ENCODE results near the gene AP2A1. TPM values are rescaled to one million over a fixed set of nuclear protein-coding genes. Genes with fewer than 3 reads are reported as not detected.

The AP2A1 gene
- total and polyA plus RNA-seq, 9 of the 15 experiments (the other 6 are each of a cell fraction or from before 2014, with no cell fraction given): 0.55 to 150 (median 31.9) TPM

DNA sequence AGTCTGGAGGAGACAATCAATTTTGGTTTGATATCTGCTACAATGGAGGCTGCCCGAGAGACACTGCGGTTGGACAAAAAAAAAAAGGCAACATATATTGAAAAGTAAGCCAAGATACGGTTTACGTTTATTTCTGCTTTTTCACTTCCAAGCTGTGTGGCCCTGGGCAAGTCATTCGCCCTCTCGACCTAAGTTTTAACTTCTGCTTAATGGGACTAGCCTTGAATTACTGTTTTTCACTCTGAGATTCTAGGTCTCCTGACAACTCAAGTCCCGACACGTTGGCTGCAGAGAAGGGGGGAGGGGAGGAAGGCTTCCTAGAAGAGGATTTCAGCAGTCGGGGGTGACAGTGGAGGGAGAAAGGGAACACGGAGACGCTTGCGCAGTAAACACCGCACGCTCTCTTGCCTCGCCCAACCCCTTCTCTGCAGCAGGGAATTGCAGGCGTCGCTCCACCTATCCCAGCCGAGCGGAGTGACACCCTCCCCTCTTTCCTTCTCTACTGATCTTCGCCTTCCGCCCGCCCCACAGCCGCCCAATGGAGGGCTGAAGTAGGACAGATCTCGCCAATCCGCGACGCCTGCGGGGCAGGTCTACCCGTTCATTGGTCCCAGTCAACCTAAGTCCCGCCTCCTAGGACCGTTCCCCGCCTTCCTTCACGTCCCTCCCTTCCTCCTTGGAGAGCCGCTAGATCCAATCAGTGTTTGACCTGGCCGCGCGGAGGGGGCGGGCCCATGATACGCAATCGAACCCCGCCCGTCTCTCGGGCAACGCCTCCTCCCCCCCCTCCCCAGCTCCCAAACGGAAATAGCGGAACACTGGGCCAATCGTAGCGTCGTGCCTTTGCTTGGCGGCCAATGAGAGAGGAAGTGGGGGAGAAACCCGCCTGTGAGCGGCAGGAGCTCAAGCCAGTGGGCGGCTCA, 533 bp upstream of the AP2A1 start (continued):
- no peak for TF ChIP-seq BRF1 (IDR thresholded peaks at IDR 0.05; ENCODE audit: borderline replicate concordance, extremely low read depth, insufficient read length)
- no peak for TF ChIP-seq KLF13 (tag; IDR thresholded peaks at IDR 0.05; ENCODE audit: borderline replicate concordance, low read depth)
- TF ChIP-seq FOXP1 (CRISPR knock-in tag; IDR thresholded peaks at IDR 0.05): peak; percentile 22; the same call in 1 of the 2 replicates
- TF ChIP-seq ILK (tag; IDR thresholded peaks at IDR 0.05; ENCODE audit: borderline replicate concordance, low read depth): no peak
- peak; percentile 48 to 78; a peak in 2 of 4 replicates for TF ChIP-seq FOXK2 (conservative IDR thresholded peaks at IDR 0.05 in 1 of 2, IDR thresholded peaks at IDR 0.05 in 1 of 2; ENCODE audit: low read depth in 2 of 2)
- TF ChIP-seq DIDO1 (tag; IDR thresholded peaks at IDR 0.05; ENCODE audit: low read depth): no peak
- no peak; the same call in 1 of the 2 replicates for TF ChIP-seq ZNF584 (CRISPR knock-in tag; IDR thresholded peaks at IDR 0.05; ENCODE audit: low read depth)
- TF ChIP-seq, protein P1, sequence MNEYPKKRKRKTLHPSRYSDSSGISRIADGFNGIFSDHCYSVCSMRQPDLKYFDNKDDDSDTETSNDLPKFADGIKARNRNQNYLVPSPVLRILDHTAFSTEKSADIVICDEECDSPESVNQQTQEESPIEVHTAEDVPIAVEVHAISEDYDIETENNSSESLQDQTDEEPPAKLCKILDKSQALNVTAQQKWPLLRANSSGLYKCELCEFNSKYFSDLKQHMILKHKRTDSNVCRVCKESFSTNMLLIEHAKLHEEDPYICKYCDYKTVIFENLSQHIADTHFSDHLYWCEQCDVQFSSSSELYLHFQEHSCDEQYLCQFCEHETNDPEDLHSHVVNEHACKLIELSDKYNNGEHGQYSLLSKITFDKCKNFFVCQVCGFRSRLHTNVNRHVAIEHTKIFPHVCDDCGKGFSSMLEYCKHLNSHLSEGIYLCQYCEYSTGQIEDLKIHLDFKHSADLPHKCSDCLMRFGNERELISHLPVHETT (CRISPR knock-in tag; conservative IDR thresholded peaks at IDR 0.05 in 1 of 2, IDR thresholded peaks at IDR 0.05 in 1 of 2): no peak
- TF ChIP-seq, protein P2, sequence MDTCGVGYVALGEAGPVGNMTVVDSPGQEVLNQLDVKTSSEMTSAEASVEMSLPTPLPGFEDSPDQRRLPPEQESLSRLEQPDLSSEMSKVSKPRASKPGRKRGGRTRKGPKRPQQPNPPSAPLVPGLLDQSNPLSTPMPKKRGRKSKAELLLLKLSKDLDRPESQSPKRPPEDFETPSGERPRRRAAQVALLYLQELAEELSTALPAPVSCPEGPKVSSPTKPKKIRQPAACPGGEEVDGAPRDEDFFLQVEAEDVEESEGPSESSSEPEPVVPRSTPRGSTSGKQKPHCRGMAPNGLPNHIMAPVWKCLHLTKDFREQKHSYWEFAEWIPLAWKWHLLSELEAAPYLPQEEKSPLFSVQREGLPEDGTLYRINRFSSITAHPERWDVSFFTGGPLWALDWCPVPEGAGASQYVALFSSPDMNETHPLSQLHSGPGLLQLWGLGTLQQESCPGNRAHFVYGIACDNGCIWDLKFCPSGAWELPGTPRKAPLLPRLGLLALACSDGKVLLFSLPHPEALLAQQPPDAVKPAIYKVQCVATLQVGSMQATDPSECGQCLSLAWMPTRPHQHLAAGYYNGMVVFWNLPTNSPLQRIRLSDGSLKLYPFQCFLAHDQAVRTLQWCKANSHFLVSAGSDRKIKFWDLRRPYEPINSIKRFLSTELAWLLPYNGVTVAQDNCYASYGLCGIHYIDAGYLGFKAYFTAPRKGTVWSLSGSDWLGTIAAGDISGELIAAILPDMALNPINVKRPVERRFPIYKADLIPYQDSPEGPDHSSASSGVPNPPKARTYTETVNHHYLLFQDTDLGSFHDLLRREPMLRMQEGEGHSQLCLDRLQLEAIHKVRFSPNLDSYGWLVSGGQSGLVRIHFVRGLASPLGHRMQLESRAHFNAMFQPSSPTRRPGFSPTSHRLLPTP (IDR thresholded peaks at IDR 0.05; ENCODE audit: borderline replicate concordance, extremely low read depth, insufficient read length): no peak
- TF ChIP-seq MAZ (CRISPR knock-in tag; conservative IDR thresholded peaks at IDR 0.05 in 1 of 2, IDR thresholded peaks at IDR 0.05 in 1 of 2): peak; percentile 69 to 93
- TF ChIP-seq, protein P3, sequence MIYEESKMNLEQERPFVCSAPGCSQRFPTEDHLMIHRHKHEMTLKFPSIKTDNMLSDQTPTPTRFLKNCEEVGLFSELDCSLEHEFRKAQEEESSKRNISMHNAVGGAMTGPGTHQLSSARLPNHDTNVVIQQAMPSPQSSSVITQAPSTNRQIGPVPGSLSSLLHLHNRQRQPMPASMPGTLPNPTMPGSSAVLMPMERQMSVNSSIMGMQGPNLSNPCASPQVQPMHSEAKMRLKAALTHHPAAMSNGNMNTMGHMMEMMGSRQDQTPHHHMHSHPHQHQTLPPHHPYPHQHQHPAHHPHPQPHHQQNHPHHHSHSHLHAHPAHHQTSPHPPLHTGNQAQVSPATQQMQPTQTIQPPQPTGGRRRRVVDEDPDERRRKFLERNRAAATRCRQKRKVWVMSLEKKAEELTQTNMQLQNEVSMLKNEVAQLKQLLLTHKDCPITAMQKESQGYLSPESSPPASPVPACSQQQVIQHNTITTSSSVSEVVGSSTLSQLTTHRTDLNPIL (CRISPR knock-in tag; IDR thresholded peaks at IDR 0.05): no peak
- TF ChIP-seq HLTF (IDR thresholded peaks at IDR 0.05): no peak
- no peak for TF ChIP-seq SIN3B (IDR thresholded peaks at IDR 0.05; ENCODE audit: low read depth)
- TF ChIP-seq ZNF121 (CRISPR knock-in tag; conservative IDR thresholded peaks at IDR 0.05): no peak
- TF ChIP-seq JUNB (CRISPR knock-in tag; conservative IDR thresholded peaks at IDR 0.05): no peak
- no peak; the same call in 1 of the 2 replicates for TF ChIP-seq FOXM1 (IDR thresholded peaks at IDR 0.05; ENCODE audit: low read depth)
- 0 out of 2 replicates have a peak, but pooled peaks have one; percentile 18 for TF ChIP-seq FOXM1 (CRISPR knock-in tag; IDR thresholded peaks at IDR 0.05; ENCODE audit: low read depth)
- no peak for TF ChIP-seq KDM2B (CRISPR knock-in tag; IDR thresholded peaks at IDR 0.05)
- TF ChIP-seq KDM1A (IDR thresholded peaks at IDR 0.05): no peak; a peak in 1 of 4 replicates
